Muscle layer of colon (tissue), 2 donors: Measurements from ENCODE around the gene RASA3.
"Not testable (repeated sequence)": the region's sequence is repeated elsewhere in the genome, so short reads cannot be mapped to it uniquely, and the experiment has no call there.

Experiments used
- H3K27ac ChIP-seq: one replicate; pipeline ENCODE4 v1.7.0; 2013; ENCODE audit warnings: low read depth, mild to moderate bottlenecking, low read length, moderate library complexity
- H3K27me3 ChIP-seq, 2 donors: one replicate each; pipeline ENCODE4 v1.7.0; 2013; ENCODE audit warnings: low read length in 2 of 2, mild to moderate bottlenecking in 2 of 2; ENCODE audit not compliant: insufficient read depth in 2 of 2, control insufficient read depth in 1 of 2
- H3K36me3 ChIP-seq: one replicate; pipeline ENCODE4 v1.7.0; 2013; ENCODE audit warnings: mild to moderate bottlenecking, low read length; ENCODE audit not compliant: insufficient read depth
- H3K4me1 ChIP-seq: one replicate; pipeline ENCODE4 v1.7.0; 2013; ENCODE audit warnings: mild to moderate bottlenecking, low read length; ENCODE audit not compliant: insufficient read depth
- H3K4me3 ChIP-seq, 2 donors: one replicate each; pipeline ENCODE4 v1.7.0; 2013; ENCODE audit warnings: low read length in 2 of 2, low read depth in 1 of 2, mild to moderate bottlenecking in 1 of 2, moderate library complexity in 1 of 2
- H3K9ac ChIP-seq: one replicate; pipeline ENCODE4 v1.7.0; 2013; ENCODE audit warnings: low read length
- H3K9me3 ChIP-seq: one replicate; pipeline ENCODE4 v1.7.0; 2013; ENCODE audit warnings: mild to moderate bottlenecking, low read length
- donor health status: abdominal sarcoma.
- donor health status: Adenocarcinoma of cecum.

The RASA3 gene

DNA sequence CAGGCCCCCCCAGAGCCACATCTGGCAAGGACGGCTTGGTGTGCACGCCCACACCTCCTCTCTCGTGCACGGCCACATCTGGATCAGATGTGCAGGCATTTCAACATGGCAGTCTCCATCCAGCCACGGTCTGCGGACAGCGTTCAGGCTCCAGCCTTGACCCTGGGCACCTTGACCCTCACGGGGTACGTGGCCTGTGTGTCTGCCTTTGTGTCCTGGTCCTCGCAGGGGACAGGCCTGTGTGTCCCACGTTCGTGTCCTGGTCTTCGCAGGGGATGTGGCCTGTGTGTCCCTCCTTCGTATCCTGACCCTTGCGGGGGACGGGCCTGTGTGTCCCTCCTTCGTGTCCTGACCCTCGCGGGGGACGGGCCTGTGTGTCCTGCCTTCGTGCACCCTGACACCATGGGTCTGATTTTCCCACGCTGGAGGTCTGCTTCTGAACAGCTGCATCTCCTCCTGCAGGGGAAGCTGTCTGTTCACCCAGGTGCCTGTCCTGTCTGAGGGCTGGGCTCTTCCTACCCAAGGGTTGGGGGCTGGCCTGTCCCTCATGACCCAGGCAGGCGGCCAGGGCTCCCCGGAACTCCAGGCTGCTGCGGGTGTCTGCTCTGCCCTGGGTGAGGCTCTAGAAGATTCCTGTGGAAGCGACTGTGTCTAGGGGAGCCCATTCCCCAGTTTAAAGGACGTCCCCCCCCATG lies 25.3 kb downstream of the RASA3 start:
- Histone ChIP-seq H3K27ac (no peak overlapping the region), H3K9me3 (no peaks in the 10 kb centered on the region), H3K9ac (no peak overlapping the region), H3K36me3 (no peaks in the 10 kb centered on the region), H3K4me1 (peaks cover 21% of the 10 kb centered on the region), H3K27me3 (no peaks in the 10 kb centered on the region), H3K4me3 (no peak overlapping the region)

DNA sequence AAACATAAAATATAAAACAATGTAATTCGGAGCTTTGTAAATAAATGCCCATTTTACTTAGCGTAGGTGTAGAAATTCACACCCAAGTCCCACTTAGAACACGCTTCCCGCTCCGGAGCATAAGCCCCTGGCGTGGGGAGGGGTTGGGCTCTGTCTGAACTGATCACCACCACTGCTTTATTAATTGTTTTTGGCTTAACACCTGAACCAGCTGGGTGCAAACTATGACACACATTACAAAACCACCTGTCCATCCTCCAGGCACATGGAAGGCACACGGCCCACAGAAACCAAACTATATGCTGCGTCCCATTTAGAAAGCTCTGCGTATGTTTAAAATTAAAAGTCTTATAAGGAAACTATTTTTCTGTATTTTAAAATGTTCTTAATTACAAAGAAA lies 25.9 kb downstream of the RASA3 start:
- Histone ChIP-seq H3K36me3 (no peaks in the 10 kb centered on the region), H3K4me3 (no peak overlapping the region), H3K27ac (no peak overlapping the region), H3K9me3 (no peaks in the 10 kb centered on the region), H3K9ac (no peak overlapping the region), H3K27me3 (no peaks in the 10 kb centered on the region), H3K4me1 (peaks cover 22% of the 10 kb centered on the region)

DNA sequence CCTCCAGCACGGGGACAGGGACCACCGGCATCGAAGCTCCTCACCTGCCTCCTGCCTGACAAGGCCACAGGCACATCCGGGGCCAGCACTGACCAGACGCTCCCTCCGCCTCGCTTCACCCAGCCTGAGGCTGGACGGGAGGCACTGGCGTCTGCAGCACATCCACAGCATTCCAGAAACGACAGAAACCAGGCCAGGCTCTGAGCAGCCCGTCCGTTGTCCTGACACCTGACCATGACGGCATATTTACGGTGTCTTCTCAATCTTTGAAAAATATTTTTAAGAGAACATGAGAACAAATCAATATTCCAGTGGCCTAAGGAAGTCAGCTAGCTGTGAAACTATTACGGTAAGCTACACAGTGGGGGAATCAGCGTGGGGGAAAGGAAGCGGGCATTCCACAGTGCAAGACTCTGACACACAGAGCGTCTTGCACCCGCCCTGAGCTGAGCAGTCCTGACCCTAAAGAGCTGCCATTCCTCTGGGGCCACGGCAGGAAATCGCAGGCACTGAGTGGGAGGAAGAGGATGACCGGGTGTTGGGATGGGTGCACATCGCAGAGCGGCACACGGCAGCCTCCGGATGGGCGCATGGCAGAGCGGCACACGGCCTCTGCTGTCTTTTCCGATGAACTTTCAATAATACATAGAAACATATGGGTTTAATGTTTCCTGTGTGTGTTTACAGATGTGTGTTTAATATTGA lies 26.8 kb downstream of the RASA3 start:
- H3K9me3 ChIP-seq, result no peaks in the 10 kb centered on the region
- no peak overlapping the region for H3K9ac ChIP-seq
- H3K4me1 ChIP-seq, result peaks cover 31% of the 10 kb centered on the region
- H3K27ac ChIP-seq, result peak overlapping the region; percentile 63
- no peaks in the 10 kb centered on the region for H3K27me3 ChIP-seq
- no peak overlapping the region for H3K4me3 ChIP-seq
- no peaks in the 10 kb centered on the region for H3K36me3 ChIP-seq

DNA sequence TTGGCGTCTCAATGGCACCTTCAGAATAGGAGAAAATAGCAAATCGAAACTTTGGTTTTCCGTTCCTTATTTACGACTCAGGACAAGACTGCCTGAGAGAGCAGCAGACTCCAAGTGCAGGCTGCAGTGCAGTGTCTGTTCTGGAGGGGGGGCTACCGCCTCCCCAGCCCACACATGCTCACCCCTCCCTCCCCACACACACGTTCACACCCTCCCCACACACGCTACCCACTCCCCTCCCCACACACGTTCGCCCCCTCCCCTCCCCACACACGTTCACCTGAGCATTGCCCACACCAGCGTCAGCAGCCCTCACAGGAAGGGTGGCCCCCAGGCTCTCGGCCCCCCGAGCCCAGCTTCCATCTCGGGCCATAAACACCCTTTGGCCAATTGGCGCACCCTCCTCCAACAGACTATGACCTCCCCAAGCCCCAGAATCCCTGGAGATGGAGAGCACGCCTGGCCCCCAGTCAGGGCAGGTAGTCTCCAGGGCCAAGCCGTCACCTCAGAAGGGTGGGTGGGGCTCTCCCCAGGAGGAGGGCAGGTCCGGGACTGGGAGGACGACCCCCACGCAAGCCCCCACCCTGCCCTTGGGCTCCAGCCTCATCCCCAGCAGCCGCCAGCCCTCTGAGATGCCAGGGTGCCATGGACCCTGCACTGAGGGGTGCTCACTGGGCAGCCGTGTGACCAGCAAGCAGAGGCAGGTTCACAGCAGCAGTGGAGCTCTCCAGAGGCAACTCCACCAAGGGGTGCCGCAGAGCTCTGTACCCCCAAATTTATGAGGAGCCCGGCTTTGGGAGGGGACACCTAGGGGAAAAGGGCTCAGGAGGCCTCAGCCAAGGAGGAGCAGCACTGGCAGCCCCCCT lies 27.5 kb downstream of the RASA3 start:
- Histone ChIP-seq H3K4me3 (no peak overlapping the region), H3K9me3 (no peaks in the 10 kb centered on the region), H3K4me1 (peaks cover 36% of the 10 kb centered on the region), H3K9ac (no peak overlapping the region), H3K36me3 (no peaks in the 10 kb centered on the region), H3K27ac (peak overlapping the region; percentile 63), H3K27me3 (no peaks in the 10 kb centered on the region)

DNA sequence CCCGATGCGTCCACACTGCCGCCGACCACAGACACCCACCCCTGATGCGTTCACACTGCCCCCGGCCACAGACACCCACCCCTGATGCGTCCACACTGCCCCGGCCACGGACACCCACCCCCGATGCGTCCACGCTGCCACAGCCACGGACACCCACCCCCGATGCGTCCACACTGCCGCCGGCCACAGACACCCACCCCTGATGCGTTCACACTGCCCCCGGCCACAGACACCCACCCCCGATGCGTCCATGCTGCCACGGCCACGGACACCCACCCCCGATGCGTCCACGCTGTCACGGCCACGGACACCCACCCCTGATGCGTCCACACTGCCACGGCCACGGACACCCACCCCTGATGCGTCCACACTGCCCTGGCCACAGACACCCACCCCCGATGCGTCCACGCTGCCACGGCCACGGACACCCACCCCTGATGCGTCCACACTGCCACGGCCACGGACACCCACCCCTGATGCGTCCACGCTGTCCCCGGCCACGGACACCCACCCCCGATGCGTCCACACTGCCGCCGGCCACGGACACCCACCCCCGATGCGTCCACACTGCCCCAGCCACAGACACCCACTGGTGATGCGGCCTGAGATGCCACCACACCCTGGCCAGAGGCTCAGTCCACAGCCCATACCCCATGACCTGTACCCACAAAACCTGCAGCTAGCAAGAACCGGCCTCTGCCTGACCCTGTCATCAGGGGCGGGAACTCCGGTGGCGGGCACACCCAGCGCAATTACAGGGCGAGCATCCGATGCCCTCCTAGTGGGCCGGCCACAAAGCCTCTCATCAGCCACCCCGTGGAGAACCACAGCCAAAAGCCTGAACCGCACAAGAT lies 28.4 kb downstream of the RASA3 start:
- Histone ChIP-seq H3K27me3 (no peaks in the 10 kb centered on the region), H3K4me3 (no peak overlapping the region), H3K27ac (no peak overlapping the region), H3K9ac (no peak overlapping the region), H3K9me3 (no peaks in the 10 kb centered on the region), H3K4me1 (peaks cover 32% of the 10 kb centered on the region), H3K36me3 (no peaks in the 10 kb centered on the region)

DNA sequence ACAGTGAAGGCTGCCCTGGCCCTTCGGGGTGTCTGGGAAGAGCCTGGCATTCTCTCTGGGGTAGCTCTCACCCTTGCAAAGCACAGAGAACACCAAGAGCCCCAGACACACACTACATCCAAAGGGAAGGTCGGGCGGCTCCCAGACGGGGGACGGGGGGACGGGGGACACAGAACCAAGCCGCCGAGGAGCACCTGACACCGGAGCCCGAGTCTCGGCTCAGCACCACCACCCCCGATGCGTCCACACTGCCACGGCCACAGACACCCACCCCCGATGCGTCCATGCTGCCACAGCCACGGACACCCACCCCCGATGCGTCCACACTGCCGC lies 29.2 kb downstream of the RASA3 start:
- H3K4me3 ChIP-seq, H3K36me3 ChIP-seq, H3K27ac ChIP-seq, H3K9ac ChIP-seq, H3K27me3 ChIP-seq, H3K9me3 ChIP-seq: not testable (repeated sequence)
- peaks cover 37% of the 10 kb centered on the region for H3K4me1 ChIP-seq

DNA sequence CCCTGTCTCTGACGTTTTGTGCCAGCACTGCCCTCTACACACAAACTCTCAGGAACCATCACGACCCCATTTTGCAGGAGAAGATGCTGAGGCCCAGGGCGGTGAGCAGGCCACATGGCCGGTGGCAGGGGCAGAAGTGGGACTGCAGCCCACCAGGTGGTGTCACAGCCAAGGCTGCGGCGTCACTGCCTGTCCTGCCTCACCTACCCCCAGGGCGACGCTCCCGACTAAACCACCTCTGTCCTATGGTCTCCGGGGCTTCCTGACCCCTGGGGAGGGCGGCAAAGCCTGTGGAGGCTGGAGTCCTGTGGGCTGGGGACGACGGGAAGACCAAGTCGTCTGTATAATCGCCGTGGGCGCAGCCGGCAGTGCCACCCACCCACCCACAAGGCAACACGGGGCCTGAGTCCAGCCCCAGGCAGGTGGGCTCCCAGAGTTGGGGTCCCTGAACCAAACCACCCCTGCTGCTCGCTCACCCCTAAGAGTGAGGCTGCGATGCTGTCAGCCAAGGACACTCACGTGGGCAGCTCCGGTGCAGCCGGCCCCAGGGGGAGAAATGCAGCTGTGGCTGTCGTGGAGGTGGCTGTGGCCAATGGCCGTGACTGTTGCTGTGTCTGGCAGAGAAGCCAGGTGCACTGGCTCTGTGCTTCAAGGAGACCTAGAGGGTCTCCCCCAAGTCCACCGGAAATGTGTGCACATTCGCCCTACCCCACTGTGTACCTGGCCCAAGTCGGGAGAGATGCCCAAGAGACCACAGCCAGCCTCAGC lies 29.7 kb downstream of the RASA3 start:
- no peak overlapping the region for H3K27ac ChIP-seq
- H3K9ac ChIP-seq, result no peak overlapping the region
- H3K27me3 ChIP-seq, result no peaks in the 10 kb centered on the region
- H3K36me3 ChIP-seq, result no peaks in the 10 kb centered on the region
- H3K4me1 ChIP-seq, result peaks cover 38% of the 10 kb centered on the region
- H3K9me3 ChIP-seq, result no peaks in the 10 kb centered on the region
- no peak overlapping the region for H3K4me3 ChIP-seq

DNA sequence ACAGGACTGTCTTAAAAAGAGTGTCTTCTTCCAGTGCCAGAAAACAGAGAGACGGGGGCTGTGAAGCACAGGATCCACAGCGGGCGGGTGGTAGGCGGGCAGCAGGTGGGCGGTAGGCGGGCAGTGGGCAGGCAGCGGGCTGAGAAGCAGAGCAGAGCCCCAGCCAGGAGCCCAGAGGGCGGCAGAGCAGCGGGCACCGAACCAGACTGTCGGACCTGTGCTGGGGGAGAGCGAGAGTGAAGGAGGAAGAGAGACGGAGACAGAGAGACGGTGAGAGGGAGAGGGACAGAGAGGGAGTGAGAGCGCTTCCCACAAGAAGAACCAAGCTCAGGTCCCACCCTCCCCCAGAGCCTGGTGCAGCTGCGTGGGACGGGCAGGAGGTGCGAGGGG lies 30.3 kb downstream of the RASA3 start:
- Histone ChIP-seq H3K27ac (no peak overlapping the region), H3K4me1 (peaks cover 34% of the 10 kb centered on the region)

DNA sequence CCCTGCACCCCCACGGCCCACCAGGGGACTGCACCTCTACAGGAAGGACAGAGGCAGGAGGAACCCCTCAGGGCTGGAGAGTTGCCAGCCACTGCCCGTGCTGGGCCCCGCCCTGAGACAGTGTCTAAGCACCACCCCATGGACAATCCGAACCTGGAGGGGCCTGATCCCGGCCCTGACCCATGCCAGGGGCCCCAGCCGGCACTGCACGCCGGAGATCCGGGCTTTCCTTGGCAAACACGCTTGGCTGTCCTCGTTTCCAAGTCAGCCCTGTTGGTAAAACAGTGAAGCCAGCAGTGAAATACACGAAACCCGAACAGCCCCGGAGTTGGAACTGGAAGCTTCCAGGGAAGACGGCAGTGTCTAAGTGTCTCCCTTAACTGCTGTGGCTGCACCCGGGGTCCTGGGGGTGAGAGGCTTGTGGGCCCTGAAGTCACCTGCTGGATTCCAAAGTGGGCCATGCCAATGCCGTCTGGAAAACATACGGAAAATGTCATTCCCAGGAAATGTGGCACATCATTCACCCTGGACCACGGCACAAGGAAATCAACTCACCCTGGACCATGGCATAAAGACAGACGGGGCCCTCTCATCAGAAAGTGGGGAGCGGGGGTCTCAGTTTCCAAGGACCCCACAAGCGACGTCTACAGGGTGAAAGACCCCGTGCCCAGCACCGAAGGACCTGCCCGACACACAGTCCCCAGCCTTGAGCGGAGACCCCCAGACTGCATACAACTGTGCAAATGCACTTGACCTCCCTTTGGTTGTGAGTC lies 30.9 kb downstream of the RASA3 start:
- H3K9ac ChIP-seq, result no peak overlapping the region
- no peaks in the 10 kb centered on the region for H3K9me3 ChIP-seq
- H3K4me1 ChIP-seq, result peaks cover 34% of the 10 kb centered on the region
- H3K27me3 ChIP-seq, result no peaks in the 10 kb centered on the region
- H3K4me3 ChIP-seq, result no peak overlapping the region
- H3K27ac ChIP-seq, result peak overlapping the region; percentile 57
- no peaks in the 10 kb centered on the region for H3K36me3 ChIP-seq

More for the DNA sequence above, 30.3 kb downstream of the RASA3 start:
- no peak overlapping the region for H3K4me3 ChIP-seq
- H3K36me3 ChIP-seq, result no peaks in the 10 kb centered on the region
- H3K9ac ChIP-seq, result no peak overlapping the region
- H3K27me3 ChIP-seq, result no peaks in the 10 kb centered on the region
- no peaks in the 10 kb centered on the region for H3K9me3 ChIP-seq
